ENCODE results near the gene PRMT1. TPM values are rescaled to one million over a fixed set of nuclear protein-coding genes. Genes with fewer than 3 reads are reported as not detected.

PRMT1 gene
- total and polyA plus RNA-seq, 2 experiments from 2014 or later = 431 to 494 TPM

GRCh38 chr19:49645592-49645991 is 31.5 kb upstream of the PRMT1 start:
- H3K27ac ChIP-seq = no peak overlapping the region
- peaks cover 24% of the 10 kb centered on the region for H3K36me3 ChIP-seq
- no peak overlapping the region for H3K4me3 ChIP-seq
- H3K27me3 ChIP-seq = no peaks in the 10 kb centered on the region
- no peak for TF ChIP-seq CTCF (IDR thresholded peaks at IDR 0.05; ENCODE audit: low read depth, low read length)
- no peak for DNase-seq (ENCODE audit: low read depth in 1 of 2, low spot score in 1 of 2)
- H3K4me1 ChIP-seq (ENCODE audit: low read depth) = peaks cover 17% of the 10 kb centered on the region
- H3K9me3 ChIP-seq (ENCODE audit: low read depth) = no peaks in the 10 kb centered on the region

GRCh38 chr19:49645995-49646394 is 31.1 kb upstream of the PRMT1 start:
- DNase-seq (ENCODE audit: low read depth in 1 of 2, low spot score in 1 of 2) = no peak
- no peak for TF ChIP-seq CTCF (IDR thresholded peaks at IDR 0.05; ENCODE audit: low read depth, low read length)
- Histone ChIP-seq H3K4me1 (ENCODE audit: low read depth) (peaks cover 13% of the 10 kb centered on the region), H3K9me3 (ENCODE audit: low read depth) (no peaks in the 10 kb centered on the region), H3K27me3 (no peaks in the 10 kb centered on the region), H3K36me3 (peaks cover 24% of the 10 kb centered on the region), H3K4me3 (no peak overlapping the region), H3K27ac (no peak overlapping the region)

- Histone ChIP-seq H3K27ac (no peak overlapping the region), H3K9me3 (ENCODE audit: low read depth) (no peaks in the 10 kb centered on the region), H3K27me3 (no peaks in the 10 kb centered on the region), H3K4me3 (no peak overlapping the region), H3K4me1 (ENCODE audit: low read depth) (peaks cover 8% of the 10 kb centered on the region), H3K36me3 (peaks cover 24% of the 10 kb centered on the region)
- DNase-seq (ENCODE audit: low read depth in 1 of 2, low spot score in 1 of 2) = no peak
- TF ChIP-seq CTCF (IDR thresholded peaks at IDR 0.05; ENCODE audit: low read depth, low read length) = no peak
Measured at GRCh38 chr19:49646586-49646985, 30.5 kb upstream of the PRMT1 start.

- no peaks in the 10 kb centered on the region for H3K27me3 ChIP-seq
- peaks cover 50% of the 10 kb centered on the region for H3K36me3 ChIP-seq
- H3K4me1 ChIP-seq (ENCODE audit: low read depth) = no peaks in the 10 kb centered on the region
- DNase-seq (ENCODE audit: low read depth in 1 of 2, low spot score in 1 of 2) = no peak
- no peak overlapping the region for H3K4me3 ChIP-seq
- no peaks in the 10 kb centered on the region for H3K9me3 ChIP-seq (ENCODE audit: low read depth)
- TF ChIP-seq CTCF (IDR thresholded peaks at IDR 0.05; ENCODE audit: low read depth, low read length) = no peak
- no peak overlapping the region for H3K27ac ChIP-seq
Measured at GRCh38 chr19:49651029-49651819, 25.8 kb upstream of the PRMT1 start.

DNA sequence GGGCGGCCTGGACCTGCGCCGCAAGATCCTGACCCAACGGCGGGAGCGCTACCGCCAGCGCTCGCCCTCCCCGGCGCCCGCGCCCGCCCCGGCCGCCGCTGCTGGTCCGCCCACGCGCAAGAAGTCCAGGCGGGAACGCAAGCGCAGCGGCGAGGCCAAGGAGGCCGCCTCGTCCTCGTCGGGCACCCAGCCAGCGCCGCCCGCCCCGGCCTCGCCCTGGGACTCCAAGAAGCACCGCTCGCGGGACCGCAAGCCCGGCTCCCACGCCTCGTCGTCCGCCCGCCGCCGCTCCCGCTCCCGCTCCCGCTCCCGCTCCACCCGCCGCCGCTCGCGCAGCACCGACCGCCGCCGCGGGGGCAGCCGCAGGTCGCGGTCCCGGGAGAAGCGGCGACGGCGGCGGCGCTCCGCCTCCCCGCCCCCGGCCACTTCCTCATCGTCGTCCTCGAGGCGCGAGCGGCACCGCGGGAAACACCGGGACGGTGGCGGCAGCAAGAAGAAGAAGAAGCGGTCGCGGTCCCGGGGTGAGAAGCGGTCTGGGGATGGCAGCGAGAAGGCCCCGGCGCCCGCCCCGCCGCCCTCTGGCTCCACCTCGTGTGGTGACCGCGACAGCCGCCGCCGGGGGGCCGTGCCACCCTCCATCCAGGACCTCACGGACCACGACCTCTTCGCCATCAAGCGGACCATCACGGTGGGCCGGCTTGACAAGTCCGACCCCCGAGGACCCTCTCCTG is 25.1 kb upstream of the PRMT1 start:
- Histone ChIP-seq H3K9me3 (ENCODE audit: low read depth) (no peaks in the 10 kb centered on the region), H3K4me1 (ENCODE audit: low read depth) (no peaks in the 10 kb centered on the region), H3K27ac (no peak overlapping the region), H3K36me3 (peaks cover 50% of the 10 kb centered on the region), H3K27me3 (no peaks in the 10 kb centered on the region), H3K4me3 (no peak overlapping the region)
- TF ChIP-seq CTCF (IDR thresholded peaks at IDR 0.05; ENCODE audit: low read depth, low read length) = no peak
- DNase-seq (ENCODE audit: low read depth in 1 of 2, low spot score in 1 of 2) = no peak
